GM12892 (cell line): ENCODE data around the gene ASPHD2.
"Not testable (repeated sequence)": the region's sequence is repeated elsewhere in the genome, so short reads cannot be mapped to it uniquely, and the experiment has no call there.

Experiments
- DNase-seq: peaks from one replicate; pipeline ENCODE4 v3.0.0; 2011; ENCODE audit not compliant: insufficient read length
- FAIRE-seq: peaks from 2 replicates; lab custom pipeline; 2011; peaks lifted over from hg19 to GRCh38; lab: Jason Lieb, UNC
- POLR2A ChIP-seq: IDR thresholded peaks from 2 replicates; pipeline ENCODE4 v1.6.1; 2011; ENCODE audit warnings: low read depth, low read length, control low read depth
- POLR2AphosphoS5 ChIP-seq: IDR thresholded peaks from 2 replicates; pipeline ENCODE4 v1.6.1; 2011; ENCODE audit warnings: low read depth, low read length, control low read depth
- TAF1 ChIP-seq: IDR thresholded peaks from 2 replicates; pipeline ENCODE4 v1.6.1; 2011; ENCODE audit warnings: low read depth, mild to moderate bottlenecking, control low read depth, low read length, borderline replicate concordance

The ASPHD2 gene

GRCh38 chr22:26429458-26430286 lies 612 bp downstream of the ASPHD2 start:
- FAIRE-seq, result peak; percentile 50

GRCh38 chr22:26430600-26430999 lies 1.5 kb downstream of the ASPHD2 start:
- TF ChIP-seq TAF1, result no peak
- TF ChIP-seq POLR2AphosphoS5, result no peak
- TF ChIP-seq POLR2A, result no peak
- FAIRE-seq, result peak; percentile 74
- no peak for DNase-seq

More at GRCh38 chr22:26429458-26430286, 612 bp downstream of the ASPHD2 start:
- DNase-seq, result no peak
- no peak for TF ChIP-seq POLR2A
- no peak for TF ChIP-seq TAF1
- no peak for TF ChIP-seq POLR2AphosphoS5

GRCh38 chr22:26431261-26431995 lies 2.4 kb downstream of the ASPHD2 start:
- no peak for DNase-seq
- TF ChIP-seq POLR2A, result no peak
- no peak for TF ChIP-seq POLR2AphosphoS5
- peak; percentile 92 for FAIRE-seq

GRCh38 chr22:26432619-26433311 lies 3.7 kb downstream of the ASPHD2 start:
- TF ChIP-seq POLR2AphosphoS5 (no peak), TAF1 (no peak), POLR2A (no peak)
- no peak for DNase-seq
- peak; percentile 84 for FAIRE-seq

- no peak for DNase-seq
- no peak for FAIRE-seq
These were observed 4.7 kb downstream of the ASPHD2 start for GRCh38 chr22:26433805-26434204.

GRCh38 chr22:26435327-26436093 lies 6.5 kb downstream of the ASPHD2 start:
- no peak for DNase-seq
- TF ChIP-seq POLR2A (no peak), TAF1 (no peak), POLR2AphosphoS5 (no peak)
- FAIRE-seq, result no peak

More at GRCh38 chr22:26433805-26434204, 4.7 kb downstream of the ASPHD2 start:
- no peak for TF ChIP-seq POLR2AphosphoS5
- TF ChIP-seq TAF1, result no peak
- no peak for TF ChIP-seq POLR2A

- FAIRE-seq (no peak), DNase-seq (no peak)
- TF ChIP-seq POLR2A (no peak), TAF1 (no peak), POLR2AphosphoS5 (no peak)
These were observed 7.9 kb downstream of the ASPHD2 start for GRCh38 chr22:26436903-26437515.

- TF ChIP-seq POLR2AphosphoS5 (no peak), TAF1 (no peak), POLR2A (no peak)
- FAIRE-seq, result no peak
- no peak for DNase-seq
These were observed 8.8 kb downstream of the ASPHD2 start for GRCh38 chr22:26437694-26438392.

GRCh38 chr22:26438776-26439175 lies 9.7 kb downstream of the ASPHD2 start:
- FAIRE-seq, DNase-seq: not testable (repeated sequence)

- FAIRE-seq (no peak), DNase-seq (no peak)
- TF ChIP-seq POLR2AphosphoS5 (no peak), TAF1 (no peak), POLR2A (no peak)
These were observed 10.5 kb downstream of the ASPHD2 start for GRCh38 chr22:26439559-26439958.
